IPS DF 6.9 (cell line): ENCODE data around the gene CALML4.
"Not testable (repeated sequence)": the region's sequence is repeated elsewhere in the genome, so short reads cannot be mapped to it uniquely, and the experiment has no call there.

Experiments
- DNase-seq: peaks from one replicate; pipeline ENCODE4 v3.0.0-alpha.2; 2013; ENCODE audit warnings: low read depth, low spot score
- H3K27ac ChIP-seq: one replicate; pipeline ENCODE4 v1.5.1; 2013; ENCODE audit warnings: low read length, control low read depth
- H3K27me3 ChIP-seq: 2 replicates; pipeline ENCODE4 v1.6.1; 2013; ENCODE audit warnings: mild to moderate bottlenecking, low read length; ENCODE audit not compliant: control insufficient read depth, insufficient read depth
- H3K36me3 ChIP-seq: 2 replicates; pipeline ENCODE4 v1.6.1; 2013; ENCODE audit warnings: low read length; ENCODE audit not compliant: control insufficient read depth, insufficient read depth
- H3K4me1 ChIP-seq: 2 replicates; pipeline ENCODE4 v1.6.1; 2013; ENCODE audit warnings: low read length; ENCODE audit not compliant: control insufficient read depth, insufficient read depth
- H3K4me3 ChIP-seq: 2 replicates; pipeline ENCODE4 v1.5.1; 2013; ENCODE audit warnings: mild to moderate bottlenecking, low read length
- H3K9me3 ChIP-seq: 2 replicates; pipeline ENCODE4 v1.6.1; 2013; ENCODE audit warnings: low read length, inconsistent platforms; ENCODE audit not compliant: control insufficient read depth, insufficient read depth
- WGBS: extraction: QIAGEN DNeasy Blood & Tissue Kit; methylation state at CpG from one replicate; pipeline ENCODE4 v1.1.7; 2013; ENCODE audit warnings: mixed read lengths, missing lambda C conversion rate; ENCODE audit not compliant: insufficient read length, insufficient coverage; 5-methylcytosine and 5-hydroxymethylcytosine counted together

CALML4 gene

GRCh38 chr15:68204776-68205557 is at the start of gene CALML4:
Gene CALML4, minus strand, starts transcription at chr15:68205332. Its CDS starts 85 bp downstream, at chr15:68205247.
- Histone ChIP-seq H3K9me3 (no peaks in the 10 kb centered on the region), H3K4me1 (peaks cover 13% of the 10 kb centered on the region), H3K27me3 (no peaks in the 10 kb centered on the region), H3K4me3 (no peak within 1 kb of the TSS), H3K36me3 (no peaks in the 10 kb centered on the region; the same call in 1 of the 2 replicates), H3K27ac (no peak within 1 kb of the TSS)
- DNase-seq: no peak
- no CpG with 5 or more reads among the region's 16 CpGs for WGBS

GRCh38 chr15:68252925-68253534 is 47.9 kb upstream of the CALML4 start:
- Histone ChIP-seq H3K36me3 (no peaks in the 10 kb centered on the region), H3K27me3 (no peaks in the 10 kb centered on the region), H3K4me3 (no peak overlapping the region), H3K9me3 (no peaks in the 10 kb centered on the region), H3K27ac (no peak overlapping the region), H3K4me1 (no peaks in the 10 kb centered on the region)
- DNase-seq: no peak
- WGBS: no CpG with 5 or more reads among the region's 7 CpGs

- Histone ChIP-seq H3K27me3 (no peaks in the 10 kb centered on the region), H3K9me3 (no peaks in the 10 kb centered on the region), H3K27ac (no peak overlapping the region), H3K36me3 (no peaks in the 10 kb centered on the region), H3K4me1 (no peaks in the 10 kb centered on the region), H3K4me3 (no peak overlapping the region)
- no peak for DNase-seq
- WGBS: no CpG with 5 or more reads among the region's 3 CpGs
Measured at GRCh38 chr15:68249058-68249713, 44.1 kb upstream of the CALML4 start.

GRCh38 chr15:68244235-68244634 is 39.1 kb upstream of the CALML4 start:
- WGBS: no CpG with 5 or more reads among the region's 1 CpG

GRCh38 chr15:68241088-68241935 is 36.2 kb upstream of the CALML4 start:
- H3K36me3 ChIP-seq: no peaks in the 10 kb centered on the region
- no peak overlapping the region for H3K27ac ChIP-seq
- WGBS: no CpG with 5 or more reads among the region's 5 CpGs
- no peak overlapping the region for H3K4me3 ChIP-seq
- no peaks in the 10 kb centered on the region for H3K4me1 ChIP-seq
- no peaks in the 10 kb centered on the region for H3K27me3 ChIP-seq
- no peak for DNase-seq
- H3K9me3 ChIP-seq: no peaks in the 10 kb centered on the region

More at GRCh38 chr15:68244235-68244634, 39.1 kb upstream of the CALML4 start:
- DNase-seq: no peak
- Histone ChIP-seq H3K9me3 (no peaks in the 10 kb centered on the region), H3K27me3 (no peaks in the 10 kb centered on the region), H3K4me1 (no peaks in the 10 kb centered on the region), H3K27ac (no peak overlapping the region), H3K36me3 (no peaks in the 10 kb centered on the region), H3K4me3 (no peak overlapping the region)

GRCh38 chr15:68239025-68239424 is 33.9 kb upstream of the CALML4 start:
- no peaks in the 10 kb centered on the region for H3K9me3 ChIP-seq
- no peaks in the 10 kb centered on the region for H3K36me3 ChIP-seq
- H3K27ac ChIP-seq: no peak overlapping the region
- H3K4me3 ChIP-seq: no peak overlapping the region
- 0 out of 2 replicates have a peak, but pooled peaks cover 1% of the 10 kb centered on the region for H3K4me1 ChIP-seq
- DNase-seq: no peak
- no peaks in the 10 kb centered on the region for H3K27me3 ChIP-seq

GRCh38 chr15:68235022-68235421 is 29.9 kb upstream of the CALML4 start:
- Histone ChIP-seq H3K27me3 (no peaks in the 10 kb centered on the region), H3K27ac (no peak overlapping the region), H3K9me3 (no peaks in the 10 kb centered on the region), H3K4me3 (no peak overlapping the region), H3K4me1 (0 out of 2 replicates have a peak, but pooled peaks cover 1% of the 10 kb centered on the region), H3K36me3 (no peaks in the 10 kb centered on the region)
- no CpG with 5 or more reads among the region's 4 CpGs for WGBS
- DNase-seq: no peak

GRCh38 chr15:68234520-68234919 is 29.4 kb upstream of the CALML4 start:
- H3K36me3 ChIP-seq, H3K4me3 ChIP-seq: not testable (repeated sequence)
- WGBS: no CpG with 5 or more reads among the region's 9 CpGs

GRCh38 chr15:68234060-68234459 is 28.9 kb upstream of the CALML4 start:
- Histone ChIP-seq H3K36me3 (no peaks in the 10 kb centered on the region), H3K27me3 (no peaks in the 10 kb centered on the region)

More at GRCh38 chr15:68234520-68234919, 29.4 kb upstream of the CALML4 start:
- H3K4me1 ChIP-seq, H3K27me3 ChIP-seq, DNase-seq, H3K9me3 ChIP-seq, H3K27ac ChIP-seq: not testable (repeated sequence)

GRCh38 chr15:68232937-68233336 is 27.8 kb upstream of the CALML4 start:
- no CpG with 5 or more reads among the region's 6 CpGs for WGBS
- H3K27ac ChIP-seq: no peak overlapping the region
- DNase-seq: no peak
- H3K27me3 ChIP-seq: no peaks in the 10 kb centered on the region
- no peaks in the 10 kb centered on the region for H3K9me3 ChIP-seq
- 0 out of 2 replicates have a peak, but pooled peaks cover 2% of the 10 kb centered on the region for H3K4me1 ChIP-seq
- H3K36me3 ChIP-seq: no peaks in the 10 kb centered on the region
- H3K4me3 ChIP-seq: no peak overlapping the region

More at GRCh38 chr15:68234060-68234459, 28.9 kb upstream of the CALML4 start:
- H3K9me3 ChIP-seq: no peaks in the 10 kb centered on the region
- no peak overlapping the region for H3K4me3 ChIP-seq
- no peak overlapping the region for H3K27ac ChIP-seq
- DNase-seq: no peak
- no CpG with 5 or more reads among the region's 6 CpGs for WGBS
- 0 out of 2 replicates have a peak, but pooled peaks cover 1% of the 10 kb centered on the region for H3K4me1 ChIP-seq
